NCI-H1436 (cell line): ENCODE data around the gene PPM1L.
"Not testable (repeated sequence)": the region's sequence is repeated elsewhere in the genome, so short reads cannot be mapped to it uniquely, and the experiment has no call there.

Experiments used
- DNase-seq: peaks from one replicate; lab custom pipeline; 2025; lab: John Stamatoyannopoulos, UW

The PPM1L gene

GRCh38 chr3:160987982-160988964 is 232.2 kb downstream of the PPM1L start:
- DNase-seq = no peak

GRCh38 chr3:160990446-160990845 is 234.4 kb downstream of the PPM1L start:
- DNase-seq = no peak

DNA sequence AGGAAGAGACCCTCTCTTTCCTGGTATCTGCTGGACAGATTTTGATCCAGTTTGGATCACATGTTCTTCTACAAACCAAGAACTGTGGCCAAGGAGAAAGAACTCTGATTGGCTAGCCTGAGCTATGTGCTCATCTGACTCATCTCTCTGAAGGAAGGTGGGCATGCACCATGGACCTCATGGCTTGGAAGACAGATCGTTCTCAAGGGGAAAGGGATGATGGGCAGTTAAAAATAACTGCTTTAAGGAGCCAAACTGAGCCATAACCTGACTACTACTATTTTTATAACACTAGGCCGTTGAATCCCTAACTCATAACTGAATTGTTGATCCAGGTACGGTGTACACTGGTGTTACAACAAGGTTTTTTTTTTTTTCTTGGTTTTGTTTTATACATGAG is 236.7 kb downstream of the PPM1L start:
- DNase-seq = no peak

DNA sequence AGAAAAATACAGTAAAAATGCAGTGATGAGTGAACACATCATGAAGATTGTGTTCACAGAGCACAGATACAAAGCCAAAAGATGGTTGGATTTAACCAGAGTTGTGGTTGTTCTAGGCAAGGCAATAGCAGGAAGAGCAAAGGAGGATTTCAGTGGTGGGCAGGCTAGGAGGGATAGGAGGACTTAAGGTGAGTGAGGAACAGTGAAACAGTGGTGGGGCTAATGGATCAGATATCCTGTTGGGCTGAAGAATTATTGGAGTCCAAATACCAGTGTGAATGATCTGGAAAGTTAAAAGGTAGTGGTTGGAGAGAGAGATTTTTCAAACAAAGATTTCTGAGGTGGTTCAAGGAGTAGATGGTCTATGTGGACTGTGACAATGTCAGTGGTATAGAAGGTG is 240.8 kb downstream of the PPM1L start:
- no peak for DNase-seq

GRCh38 chr3:160998581-160998980 is 242.6 kb downstream of the PPM1L start:
- DNase-seq = no peak

DNA sequence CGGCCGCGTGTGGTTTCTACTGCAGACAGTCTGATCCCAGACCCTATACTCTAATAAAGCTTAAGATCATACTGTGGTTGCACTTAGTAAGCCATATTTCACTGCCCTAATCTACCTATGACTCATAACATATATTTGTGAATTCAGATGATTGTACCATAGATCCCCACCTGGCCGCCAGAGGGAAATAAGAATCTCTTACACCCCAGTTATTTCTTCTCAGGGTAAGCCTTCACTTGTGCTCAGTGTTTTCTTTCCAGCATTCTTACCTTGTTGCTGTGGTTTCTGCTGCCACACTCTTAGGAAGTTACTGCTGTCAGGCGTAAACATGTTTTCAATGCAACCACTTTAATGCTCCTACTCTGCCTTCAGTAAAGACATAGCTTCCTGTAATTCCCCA is 243.2 kb downstream of the PPM1L start:
- no peak for DNase-seq

DNA sequence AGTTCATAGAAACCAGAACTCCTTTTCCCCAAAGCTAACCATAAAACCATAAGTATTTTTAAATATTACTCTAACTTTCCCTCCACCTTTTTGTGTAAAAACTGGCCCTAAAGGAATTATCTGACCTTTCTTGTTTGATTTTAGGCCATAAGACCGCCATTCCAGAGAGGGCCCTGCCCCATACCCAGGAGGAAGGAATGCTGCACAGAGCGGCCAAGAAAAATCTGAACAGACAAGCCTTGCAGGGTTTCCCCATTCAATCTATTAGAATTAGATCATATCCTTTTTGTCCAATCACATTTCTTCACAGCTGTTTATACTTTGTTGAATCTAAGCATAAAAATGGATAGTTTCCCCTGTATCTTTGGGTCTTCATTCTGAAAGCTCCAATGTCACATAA is 252.1 kb downstream of the PPM1L start:
- DNase-seq = no peak

DNA sequence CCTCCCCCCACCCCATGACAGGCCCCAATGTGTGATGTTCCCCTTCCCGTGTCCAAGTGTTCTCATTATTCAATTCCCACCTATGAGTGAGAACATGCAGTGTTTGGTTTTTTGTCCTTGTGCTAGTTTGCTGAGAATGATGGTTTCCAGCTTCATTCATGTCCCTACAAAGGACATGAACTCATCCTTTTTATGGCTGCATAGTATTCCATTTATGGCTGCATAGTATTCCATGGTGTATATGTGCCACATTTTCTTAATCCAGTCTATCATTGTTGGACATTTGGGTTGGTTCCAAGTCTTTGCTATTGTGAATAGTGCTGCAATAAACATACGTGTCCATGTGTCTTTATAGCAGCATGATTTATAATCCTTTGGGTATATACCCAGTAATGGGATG is 254.1 kb downstream of the PPM1L start:
- not testable (repeated sequence) for DNase-seq

DNA sequence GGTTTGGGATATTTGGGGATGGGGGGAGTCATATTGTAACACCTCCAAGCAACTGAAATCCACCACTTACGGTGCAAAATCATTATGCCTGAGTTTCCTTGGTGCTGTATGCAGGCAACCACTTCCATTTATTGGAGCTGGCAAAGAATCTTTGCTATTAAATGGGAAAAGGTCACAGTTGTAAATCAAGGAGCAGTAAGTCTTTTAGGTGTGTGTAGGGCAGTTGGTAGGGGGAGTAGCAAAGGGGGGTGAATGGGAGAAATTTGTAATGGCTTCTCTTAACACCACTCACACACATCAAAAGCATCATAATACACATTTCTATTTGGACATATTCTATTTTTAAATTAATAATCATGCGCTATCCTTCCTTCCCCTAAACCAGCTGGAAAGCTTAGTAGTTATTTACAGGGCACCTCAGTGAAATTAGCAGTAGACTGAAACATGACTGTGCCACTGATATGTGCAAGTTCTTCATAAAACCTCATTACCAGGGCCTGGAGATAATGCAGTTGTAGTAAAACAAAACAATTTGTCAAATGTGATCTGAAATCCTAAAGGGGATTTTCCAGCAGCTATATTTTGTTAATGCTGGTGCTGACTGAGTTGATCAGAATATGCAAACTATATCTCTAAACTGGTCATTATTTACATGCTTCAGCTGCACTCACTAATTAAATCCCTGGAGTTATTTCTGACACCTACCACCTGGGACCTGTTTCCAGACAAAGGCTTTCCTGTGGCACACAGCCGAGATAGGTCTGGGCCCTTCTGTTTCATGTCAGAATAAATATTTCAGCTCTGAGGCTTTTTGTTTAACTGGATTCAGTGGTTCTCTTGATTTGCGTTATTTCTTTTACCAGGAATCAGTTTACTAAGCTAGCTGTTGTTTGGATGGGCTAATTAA is 259.1 kb downstream of the PPM1L start:
- DNase-seq = peak; percentile 56

GRCh38 chr3:161016417-161017313 is 260.6 kb downstream of the PPM1L start:
- no peak for DNase-seq

- no peak for DNase-seq
Observed at GRCh38 chr3:161017971-161018370, 261.9 kb downstream of the PPM1L start.

- no peak for DNase-seq
Observed at GRCh38 chr3:161020256-161020655, 264.2 kb downstream of the PPM1L start.

GRCh38 chr3:161025911-161026310 is 269.9 kb downstream of the PPM1L start:
- no peak for DNase-seq

- no peak for DNase-seq
Observed at GRCh38 chr3:161026612-161027510, 270.8 kb downstream of the PPM1L start.

- DNase-seq = no peak
Observed at GRCh38 chr3:161028555-161029153, 272.6 kb downstream of the PPM1L start.

- no peak for DNase-seq
Observed at GRCh38 chr3:161031134-161031533, 275.1 kb downstream of the PPM1L start.

DNA sequence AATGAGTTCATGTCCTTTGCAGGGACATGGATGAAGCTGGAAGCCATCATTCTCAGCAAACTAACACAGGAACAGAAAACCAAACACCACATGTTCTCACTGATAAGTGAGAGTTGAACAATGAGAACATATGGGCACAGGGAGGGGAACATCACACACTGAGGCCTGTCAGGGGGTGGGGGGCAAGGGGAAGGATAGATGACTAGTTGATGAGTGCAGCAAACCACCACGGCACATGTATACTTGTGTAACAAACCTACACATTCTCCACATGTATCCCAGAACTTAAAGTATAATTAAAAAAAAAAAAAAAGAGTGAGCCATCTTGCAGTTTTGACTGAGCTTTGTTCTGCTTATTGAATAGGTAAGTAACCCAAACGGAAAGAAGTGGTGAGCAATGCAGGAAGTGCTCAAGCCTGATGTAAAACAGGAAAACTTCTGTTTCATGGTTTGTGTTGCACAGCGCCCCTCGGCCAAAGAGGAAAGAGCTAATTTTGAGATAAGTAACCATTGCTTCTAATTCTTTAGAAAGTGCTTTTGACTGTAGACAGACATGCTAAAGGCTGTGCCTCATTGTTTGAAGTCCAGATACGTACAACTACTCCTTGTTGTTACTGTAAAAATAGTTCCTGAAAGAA is 279.0 kb downstream of the PPM1L start:
- not testable (repeated sequence) for DNase-seq

DNA sequence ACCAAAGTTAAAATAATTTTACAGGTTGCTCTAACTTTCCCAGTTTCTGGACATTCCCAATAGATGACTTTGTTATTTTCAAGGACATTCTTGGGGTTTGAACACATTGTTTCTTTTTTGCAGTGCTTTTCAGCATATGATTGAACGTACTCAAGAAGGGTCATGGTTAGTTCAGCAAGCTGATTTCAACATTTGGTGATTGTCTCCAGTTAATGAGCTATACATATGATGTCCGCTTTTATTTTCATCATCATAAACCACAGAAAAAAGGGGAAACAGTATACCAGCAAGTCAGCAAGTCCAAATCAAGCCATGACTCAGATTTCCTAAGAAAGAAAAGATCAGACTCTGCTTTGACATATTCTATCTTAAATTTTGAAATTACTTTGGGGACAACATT is 279.7 kb downstream of the PPM1L start:
- DNase-seq = no peak

DNA sequence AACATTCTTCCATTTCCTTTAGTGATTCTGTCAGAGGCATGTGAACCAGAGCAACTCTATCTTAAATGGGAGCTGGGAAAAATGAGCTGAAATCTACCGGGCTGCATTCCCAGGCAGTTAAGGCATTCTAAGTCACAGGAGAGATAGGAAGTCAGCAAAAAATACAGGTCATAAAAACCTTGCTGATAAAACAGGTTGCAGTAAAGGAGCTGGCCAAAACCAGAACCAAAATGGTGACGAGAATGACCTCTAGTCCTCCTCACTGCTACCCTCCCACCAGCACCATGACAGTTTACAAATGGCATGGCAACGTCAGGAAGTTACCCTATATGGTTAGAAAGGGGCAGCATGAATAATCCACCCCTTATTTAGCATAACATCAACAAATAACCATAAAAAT is 282.7 kb downstream of the PPM1L start:
- no peak for DNase-seq

DNA sequence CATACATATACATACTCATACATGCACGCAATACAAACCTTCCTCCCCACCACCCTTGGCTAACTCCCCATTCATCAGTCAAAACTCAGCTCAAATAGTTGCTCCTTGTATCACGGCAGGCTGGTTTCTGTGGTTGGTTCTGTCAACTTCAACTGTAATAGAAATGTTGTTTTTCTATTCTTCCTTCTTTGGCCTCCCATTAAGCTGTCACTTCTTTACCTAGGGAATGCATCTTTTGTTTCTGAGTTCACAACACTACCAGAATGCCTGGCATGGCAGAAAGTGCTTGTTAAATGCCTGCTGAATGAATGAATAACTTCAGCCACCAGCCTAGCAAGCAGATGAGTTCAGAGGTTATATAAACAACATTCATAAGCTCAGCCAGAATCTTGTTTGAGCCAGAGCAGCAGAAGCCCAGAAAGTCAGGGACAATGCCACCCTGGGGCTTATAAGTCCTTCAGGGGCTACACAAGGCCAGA is 286.0 kb downstream of the PPM1L start:
- no peak for DNase-seq
